Thyroid gland (tissue), 4 donors: Measurements from ENCODE around the gene ZNF841.
"Not testable (repeated sequence)": the region's sequence is repeated elsewhere in the genome, so short reads cannot be mapped to it uniquely, and the experiment has no call there.

Experiments used
- CTCF ChIP-seq, 6 experiments: fragments of 200-600 bp in 3 of 6; fragments of 450-650 bp in 3 of 6; sonication (generic) in 3 of 6; IDR thresholded peaks; one replicate each; pipeline ENCODE4 v1.5.1; 2016 to 2019; ENCODE audit warnings: antibody characterized with exemption in 6 of 6, mild to moderate bottlenecking in 2 of 6, inconsistent platforms in 1 of 6, moderate library complexity in 1 of 6
- POLR2A ChIP-seq, 2 donors: fragments of 450-650 bp; IDR thresholded peaks; one replicate each; pipeline ENCODE4 v1.6.1; 2017; ENCODE audit warnings: antibody characterized with exemption in 2 of 2, mild to moderate bottlenecking in 2 of 2, moderate library complexity in 1 of 2

DNA sequence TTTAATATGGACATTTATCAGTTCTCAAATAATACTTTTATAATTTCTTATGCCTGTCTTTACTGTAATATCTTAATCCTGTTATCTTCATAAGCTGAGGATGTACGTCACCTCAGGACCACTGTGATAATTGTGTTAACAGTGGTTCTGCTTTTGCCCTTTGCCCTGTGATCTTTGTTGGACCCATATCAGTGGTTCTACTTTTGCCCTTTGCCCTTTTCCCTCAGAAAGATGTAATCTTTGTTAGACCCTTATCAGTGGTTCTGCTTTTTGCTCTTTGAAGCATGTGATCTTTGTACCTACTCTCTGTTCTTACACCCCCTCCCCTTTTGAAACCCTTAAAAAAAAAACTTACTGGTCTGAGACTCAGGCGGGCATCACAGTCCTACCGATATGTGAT, 39.1 kb downstream of the ZNF841 start:
- not testable (repeated sequence) for TF ChIP-seq POLR2A, CTCF (IDR thresholded peaks at IDR 0.05)
